ENCODE results near the gene CALCB. TPM values are rescaled to one million over a fixed set of nuclear protein-coding genes. Genes with fewer than 3 reads are reported as not detected.

Gene CALCB, protein sequence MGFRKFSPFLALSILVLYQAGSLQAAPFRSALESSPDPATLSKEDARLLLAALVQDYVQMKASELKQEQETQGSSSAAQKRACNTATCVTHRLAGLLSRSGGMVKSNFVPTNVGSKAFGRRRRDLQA
- total RNA-seq: not detected in 2 replicates

DNA sequence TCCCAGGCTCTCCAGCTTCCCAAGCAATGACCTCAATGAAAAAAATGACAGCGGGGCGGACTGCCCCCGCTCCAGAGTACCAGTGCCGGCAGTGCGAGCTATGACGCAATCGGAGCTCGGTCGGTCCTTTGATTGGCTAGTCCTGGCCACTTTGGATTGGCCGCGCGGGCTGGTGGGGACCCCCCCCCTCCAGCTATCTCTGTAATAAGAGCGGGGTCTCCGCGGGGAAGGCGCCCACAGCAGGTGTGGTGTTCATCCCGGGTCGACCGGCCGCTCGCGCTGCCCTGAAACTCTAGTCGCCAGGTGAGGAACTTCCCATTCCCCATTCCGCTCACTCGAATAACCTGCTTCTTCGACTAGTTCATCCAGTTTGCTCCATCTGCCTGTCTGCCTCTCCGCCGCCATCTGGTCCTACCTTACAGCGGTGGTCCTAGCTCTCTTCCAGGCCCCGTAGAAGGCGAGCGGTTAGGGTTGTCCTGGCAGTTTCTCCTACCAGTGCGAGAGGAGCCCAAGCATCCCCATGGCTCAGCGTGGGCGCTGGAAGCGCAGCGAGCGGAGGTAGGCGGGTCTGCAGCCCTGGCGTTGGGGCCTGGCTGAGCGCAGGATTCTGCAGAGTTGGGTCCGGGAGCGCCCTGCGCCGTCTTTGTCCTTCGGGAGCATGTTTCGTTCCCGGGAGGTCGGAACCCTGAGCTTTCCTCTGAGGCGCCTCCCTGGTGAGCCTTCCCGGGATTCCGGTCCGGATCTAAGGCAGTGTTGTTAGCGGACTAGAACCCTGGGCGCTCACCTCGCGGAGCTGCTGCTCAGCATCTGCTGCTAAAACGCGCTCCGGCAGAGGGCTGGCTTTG lies at the start of gene CALCB:
Gene CALCB (plus strand): TSS at position 233 of the 845 bp plus-strand sequence. CDS start 1,126 bp downstream, outside the sequence.

DNA sequence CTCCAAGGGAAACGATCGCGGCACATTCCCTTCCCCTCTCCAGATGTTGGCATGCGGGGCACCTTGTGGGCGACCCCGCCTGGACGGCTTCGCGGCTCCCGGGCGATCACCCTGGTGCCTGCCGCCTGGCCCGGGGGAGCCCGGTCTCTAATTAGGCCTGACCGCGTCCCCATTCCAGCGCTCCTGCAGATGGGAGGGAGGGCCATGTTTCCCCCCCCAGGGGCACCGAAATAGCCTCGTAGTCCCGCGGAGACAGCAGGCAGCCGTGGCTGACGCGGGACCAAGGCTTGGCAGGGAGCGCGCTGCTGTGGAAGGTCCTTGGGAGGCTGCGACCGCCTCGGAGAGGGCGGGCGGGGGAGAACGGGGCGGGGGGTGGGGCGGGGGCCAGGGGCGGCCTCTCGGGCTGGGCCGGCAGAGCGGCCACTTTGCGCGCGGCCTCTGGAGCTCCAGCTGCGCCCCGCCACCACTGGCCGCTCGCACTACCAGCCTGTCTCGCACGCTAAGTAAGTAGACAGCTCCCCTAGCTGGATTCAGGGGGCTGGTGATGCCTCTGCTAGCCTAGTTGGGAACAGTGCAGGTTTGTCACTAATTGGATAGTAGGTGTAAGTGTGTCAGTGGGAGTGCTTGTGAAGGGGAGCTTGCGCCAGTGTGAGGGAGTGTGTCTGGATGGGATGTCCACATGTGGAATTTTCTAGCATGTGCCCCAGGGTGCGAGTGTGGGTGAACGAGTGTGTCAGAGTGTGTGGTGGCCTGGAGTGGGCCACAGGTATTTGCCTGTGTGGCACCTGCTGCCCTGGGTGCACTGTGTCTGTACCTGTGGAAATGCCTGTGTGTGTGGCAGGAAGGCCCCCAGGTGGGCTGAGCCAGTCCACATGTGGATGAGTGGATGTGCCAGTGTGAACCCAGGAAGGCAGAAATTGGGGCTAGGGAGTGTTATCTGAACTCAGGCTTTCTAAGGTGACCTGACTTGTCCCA lies 41.4 kb downstream of the CALCB start, which contains the start of gene INSC:
Gene INSC (plus strand): TSS at position 423 of the 975 bp plus-strand sequence. CDS start 34,252 bp downstream, outside the sequence.

Other genes with a start within 250 kb of the CALCB start
- gene CYP2R1, start 181.4 kb upstream of the CALCB start, total RNA-seq: 5.7 and 5.9 TPM in 2 replicates
- not detected in 2 replicates for gene CALCA, start 101.2 kb upstream of the CALCB start, total RNA-seq
- gene INSC, start 41.3 kb downstream of the CALCB start, total RNA-seq: 0.20 TPM in 1 of 2 replicates, not detected in the other

Measured in mammary microvascular endothelial cell (primary cell).